Colon (tissue), 2 donors: ENCODE results near the gene SLC25A1.
"Not testable (repeated sequence)": the region's sequence is repeated elsewhere in the genome, so short reads cannot be mapped to it uniquely, and the experiment has no call there.

Source experiments
- FAIRE-seq: peaks from 2 replicates; lab custom pipeline; 2012; peaks lifted over from hg19 to GRCh38; lab: Jason Lieb, UNC
- donor health status: control.
- donor health status: control.

Gene SLC25A1

GRCh38 chr22:19166421-19166820 lies 12.1 kb downstream of the SLC25A1 start:
- no peak for FAIRE-seq

- FAIRE-seq = no peak
Measured at GRCh38 chr22:19164425-19164824, 14.1 kb downstream of the SLC25A1 start.

DNA sequence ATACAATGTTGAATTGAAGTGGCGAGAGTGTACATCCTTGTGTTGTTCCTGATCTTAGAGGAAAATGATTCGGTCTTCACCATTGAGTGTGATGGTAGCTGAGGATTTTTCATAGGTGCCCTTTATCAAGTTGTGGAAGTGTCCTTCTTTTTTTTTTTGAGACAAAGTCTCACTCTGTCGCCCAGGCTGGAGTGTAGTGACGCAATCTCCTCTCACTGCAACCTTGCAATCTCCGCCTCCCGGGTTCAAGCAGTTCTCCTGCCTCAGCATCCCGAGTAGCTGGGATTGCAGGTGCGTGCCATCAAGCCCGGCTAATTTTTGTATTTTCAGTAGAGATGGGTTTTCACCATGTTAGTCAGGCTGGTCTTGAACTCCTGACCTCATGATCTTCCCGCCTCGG lies 19.9 kb downstream of the SLC25A1 start:
- FAIRE-seq = not testable (repeated sequence)

GRCh38 chr22:19156109-19156508 lies 22.4 kb downstream of the SLC25A1 start:
- not testable (repeated sequence) for FAIRE-seq

GRCh38 chr22:19152942-19153883 lies 25.3 kb downstream of the SLC25A1 start:
- no peak for FAIRE-seq

- FAIRE-seq = no peak
Measured at GRCh38 chr22:19151329-19152191, 27.0 kb downstream of the SLC25A1 start.

GRCh38 chr22:19150482-19151328 lies 27.8 kb downstream of the SLC25A1 start:
- no peak for FAIRE-seq

- FAIRE-seq = no peak
Measured at GRCh38 chr22:19149991-19150390, 28.5 kb downstream of the SLC25A1 start, which contains the start of gene GSC2. GSC2 (minus strand) TSS chr22:19150292; CDS start chr22:19150283, 9 bp downstream.

- FAIRE-seq = no peak
Measured at GRCh38 chr22:19149047-19149883, 29.3 kb downstream of the SLC25A1 start.

- FAIRE-seq = no peak
Measured at GRCh38 chr22:19148417-19149046, 30.0 kb downstream of the SLC25A1 start.

GRCh38 chr22:19147195-19147780 lies 31.2 kb downstream of the SLC25A1 start:
- no peak for FAIRE-seq

DNA sequence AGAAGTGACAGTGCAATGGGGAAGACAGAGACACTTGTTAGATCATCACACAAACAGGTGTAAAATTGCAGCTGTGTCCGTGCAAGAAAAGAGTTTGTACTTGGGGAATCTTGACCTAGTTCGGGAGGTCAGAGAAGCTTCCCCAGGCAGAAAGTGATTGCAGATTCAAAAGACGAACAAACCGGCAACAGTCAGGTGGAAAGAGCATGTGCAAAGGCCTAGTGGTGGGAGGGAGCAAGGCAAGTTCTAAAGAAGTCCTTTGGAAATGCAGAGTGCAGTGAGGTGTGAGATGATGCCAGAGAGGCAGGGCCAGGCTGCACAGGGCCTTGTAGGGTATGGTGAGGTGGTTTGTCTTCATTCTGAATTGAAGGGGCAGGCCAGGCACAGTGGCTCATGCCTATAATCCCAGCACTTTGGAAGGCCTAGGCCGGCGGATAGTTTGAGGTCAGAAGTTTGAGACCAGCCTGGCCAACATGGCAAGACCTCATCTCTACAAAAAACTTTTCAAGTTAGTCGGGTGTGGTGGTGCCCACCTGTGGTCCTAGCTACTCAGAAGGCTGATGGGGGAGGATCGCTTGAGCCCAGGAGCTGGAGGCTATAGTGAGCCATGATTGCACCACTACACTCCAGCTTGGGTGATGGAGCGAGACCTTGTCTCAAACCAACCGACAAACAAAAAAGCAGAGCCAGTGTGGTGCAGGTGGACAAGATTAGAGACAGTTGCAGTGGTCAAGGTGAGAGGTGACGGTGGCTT lies 32.1 kb downstream of the SLC25A1 start:
- FAIRE-seq = no peak

DNA sequence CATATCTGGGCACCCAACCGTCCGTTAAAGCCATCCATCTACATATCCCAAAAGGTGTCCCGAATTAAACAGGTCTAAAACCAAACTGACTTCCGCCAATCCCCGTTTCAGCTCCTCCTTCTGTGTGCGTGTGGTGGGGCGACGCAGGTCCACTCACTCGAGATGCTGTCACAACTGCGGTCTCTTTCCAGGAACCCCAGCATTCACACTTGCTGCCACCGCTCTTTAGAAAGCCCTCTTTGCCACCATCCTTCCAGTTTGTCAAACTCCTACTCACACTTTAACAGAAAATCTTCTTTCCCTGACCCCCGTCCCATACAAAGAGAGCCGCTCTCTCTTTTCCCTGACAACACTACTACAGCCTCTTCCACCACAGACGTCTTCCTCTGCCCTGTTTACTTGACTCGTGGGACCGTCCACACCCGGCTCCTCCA lies 34.6 kb downstream of the SLC25A1 start:
- FAIRE-seq = no peak

- no peak for FAIRE-seq
Measured at GRCh38 chr22:19143212-19143611, 35.3 kb downstream of the SLC25A1 start.

- no peak for FAIRE-seq
Measured at GRCh38 chr22:19142394-19142793, 36.1 kb downstream of the SLC25A1 start.

DNA sequence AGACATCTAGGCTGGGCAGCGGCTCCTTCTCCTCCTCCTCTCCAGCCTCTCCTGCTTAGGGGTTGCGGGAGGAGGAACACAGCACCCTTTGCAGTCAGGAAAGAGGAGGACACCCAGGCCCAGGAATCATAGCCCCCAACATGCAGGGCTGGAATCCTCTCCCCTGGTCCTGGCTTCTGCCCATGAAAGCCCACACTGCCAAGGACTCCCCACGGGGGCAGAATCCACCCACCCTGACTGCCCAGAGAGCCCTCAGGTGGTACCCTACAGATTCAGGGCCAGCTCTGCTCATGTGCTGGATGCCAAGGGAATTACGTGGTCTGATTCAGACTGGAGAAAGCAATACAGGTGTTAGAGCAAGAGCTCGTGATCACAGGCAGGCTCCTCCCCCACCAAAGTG lies 38.6 kb downstream of the SLC25A1 start:
- FAIRE-seq = no peak

GRCh38 chr22:19139001-19139356 lies 39.6 kb downstream of the SLC25A1 start:
- FAIRE-seq = no peak

DNA sequence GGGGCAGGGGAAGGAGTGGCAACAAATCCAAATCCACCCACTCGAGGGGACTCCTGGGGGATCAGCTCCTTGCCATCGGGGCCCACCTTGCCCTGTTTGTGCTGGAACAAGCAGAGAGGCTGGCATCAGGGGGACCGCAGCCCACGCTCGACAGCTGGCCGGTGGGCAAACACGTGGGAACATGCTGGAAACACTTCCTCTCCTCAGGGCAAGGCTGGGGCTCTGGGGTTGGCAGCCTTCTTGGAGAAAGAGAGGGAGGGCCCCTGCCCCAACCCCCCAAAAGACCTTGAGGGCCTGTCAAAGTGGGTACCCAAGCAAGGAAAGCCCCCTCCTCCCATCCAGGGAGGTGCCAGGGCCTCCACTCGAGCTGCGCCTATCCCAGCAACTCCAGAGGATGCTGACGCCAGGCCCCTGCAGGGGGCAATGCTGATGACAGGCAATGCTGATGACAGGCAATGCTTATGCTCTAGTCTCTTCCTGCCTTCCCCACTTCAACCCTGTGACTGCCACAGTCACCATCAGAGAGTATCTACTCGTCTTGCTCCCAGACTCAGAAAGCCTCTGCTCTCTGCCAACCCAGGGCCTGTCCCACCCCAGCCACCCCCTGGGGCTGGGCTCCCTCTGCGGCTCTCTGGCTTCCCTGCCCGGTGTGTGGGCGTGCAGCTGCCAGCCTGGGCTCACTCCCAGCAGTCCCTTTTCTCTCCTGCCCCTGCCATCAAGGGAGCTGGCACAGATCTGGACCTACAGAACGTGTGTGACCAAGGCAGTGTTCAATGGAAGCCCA lies 40.1 kb downstream of the SLC25A1 start:
- FAIRE-seq = no peak
